ENCODE results near the gene TSBP1. TPM values are rescaled to one million over a fixed set of nuclear protein-coding genes. Genes with fewer than 3 reads are reported as not detected.

TSBP1 gene, protein sequence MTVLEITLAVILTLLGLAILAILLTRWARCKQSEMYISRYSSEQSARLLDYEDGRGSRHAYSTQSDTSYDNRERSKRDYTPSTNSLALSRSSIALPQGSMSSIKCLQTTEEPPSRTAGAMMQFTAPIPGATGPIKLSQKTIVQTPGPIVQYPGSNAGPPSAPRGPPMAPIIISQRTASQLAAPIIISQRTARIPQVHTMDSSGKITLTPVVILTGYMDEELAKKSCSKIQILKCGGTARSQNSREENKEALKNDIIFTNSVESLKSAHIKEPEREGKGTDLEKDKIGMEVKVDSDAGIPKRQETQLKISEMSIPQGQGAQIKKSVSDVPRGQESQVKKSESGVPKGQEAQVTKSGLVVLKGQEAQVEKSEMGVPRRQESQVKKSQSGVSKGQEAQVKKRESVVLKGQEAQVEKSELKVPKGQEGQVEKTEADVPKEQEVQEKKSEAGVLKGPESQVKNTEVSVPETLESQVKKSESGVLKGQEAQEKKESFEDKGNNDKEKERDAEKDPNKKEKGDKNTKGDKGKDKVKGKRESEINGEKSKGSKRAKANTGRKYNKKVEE
- not detected for total RNA-seq

GRCh38 chr6:32371803-32372202 lies at the start of gene TSBP1:
Gene TSBP1 (minus strand): TSS chr6:32371903. CDS start chr6:32371706, 197 bp downstream.
- H3K27me3 ChIP-seq = no peaks in the 10 kb centered on the region
- H3K27ac ChIP-seq = no peak within 1 kb of the TSS
- H3K4me3 ChIP-seq = no peak within 1 kb of the TSS
- no peaks in the 10 kb centered on the region for H3K36me3 ChIP-seq
- no peak for TF ChIP-seq EP300 (IDR thresholded peaks at IDR 0.05)
- no peak for TF ChIP-seq POLR2AphosphoS5 (IDR thresholded peaks at IDR 0.05)
- no peak for TF ChIP-seq POLR2A (IDR thresholded peaks at IDR 0.05)
- TF ChIP-seq, protein P1, sequence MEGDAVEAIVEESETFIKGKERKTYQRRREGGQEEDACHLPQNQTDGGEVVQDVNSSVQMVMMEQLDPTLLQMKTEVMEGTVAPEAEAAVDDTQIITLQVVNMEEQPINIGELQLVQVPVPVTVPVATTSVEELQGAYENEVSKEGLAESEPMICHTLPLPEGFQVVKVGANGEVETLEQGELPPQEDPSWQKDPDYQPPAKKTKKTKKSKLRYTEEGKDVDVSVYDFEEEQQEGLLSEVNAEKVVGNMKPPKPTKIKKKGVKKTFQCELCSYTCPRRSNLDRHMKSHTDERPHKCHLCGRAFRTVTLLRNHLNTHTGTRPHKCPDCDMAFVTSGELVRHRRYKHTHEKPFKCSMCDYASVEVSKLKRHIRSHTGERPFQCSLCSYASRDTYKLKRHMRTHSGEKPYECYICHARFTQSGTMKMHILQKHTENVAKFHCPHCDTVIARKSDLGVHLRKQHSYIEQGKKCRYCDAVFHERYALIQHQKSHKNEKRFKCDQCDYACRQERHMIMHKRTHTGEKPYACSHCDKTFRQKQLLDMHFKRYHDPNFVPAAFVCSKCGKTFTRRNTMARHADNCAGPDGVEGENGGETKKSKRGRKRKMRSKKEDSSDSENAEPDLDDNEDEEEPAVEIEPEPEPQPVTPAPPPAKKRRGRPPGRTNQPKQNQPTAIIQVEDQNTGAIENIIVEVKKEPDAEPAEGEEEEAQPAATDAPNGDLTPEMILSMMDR (IDR thresholded peaks at IDR 0.05) = no peak
- H3K9me3 ChIP-seq = no peaks in the 10 kb centered on the region
- H3K4me1 ChIP-seq = no peaks in the 10 kb centered on the region
- DNase-seq (no peak), ATAC-seq (ENCODE audit: low FRiP score in 2 of 2) (no peak)

- WGBS, 2 donors = 78 to 84% methylated on average over 3 of the region's 3 CpGs
These were observed 44.3 kb upstream of the TSBP1 start for GRCh38 chr6:32416036-32416435.

GRCh38 chr6:32415521-32416019 lies 43.9 kb upstream of the TSBP1 start:
- ATAC-seq (ENCODE audit: low FRiP score in 2 of 2) (peak; percentile 90 to 91), DNase-seq (peak in 1 of 2 donors; percentile 75)
- WGBS, 2 donors = 9 to 10% methylated on average over 13 of the region's 13 CpGs
- H3K36me3 ChIP-seq = no peaks in the 10 kb centered on the region
- H3K27me3 ChIP-seq = peaks cover 0 to 3% (median 0%) of the 10 kb centered on the region in 4 donors
- H3K4me3 ChIP-seq = peak overlapping the region in 1 of 4 donors; percentile 18
- H3K4me1 ChIP-seq = peaks cover 4 to 9% (median 7%) of the 10 kb centered on the region in 4 donors
- no peak overlapping the region for H3K27ac ChIP-seq
- no peaks in the 10 kb centered on the region for H3K9me3 ChIP-seq
- TF ChIP-seq, protein P1 (IDR thresholded peaks at IDR 0.05) = peak; percentile 88 to 100 (median 92)
- no peak for TF ChIP-seq EP300 (IDR thresholded peaks at IDR 0.05)

More at GRCh38 chr6:32416036-32416435, 44.3 kb upstream of the TSBP1 start:
- TF ChIP-seq POLR2A (IDR thresholded peaks at IDR 0.05) (no peak), POLR2AphosphoS5 (IDR thresholded peaks at IDR 0.05) (no peak), EP300 (IDR thresholded peaks at IDR 0.05) (no peak)
- TF ChIP-seq, protein P1 (IDR thresholded peaks at IDR 0.05) = no peak
- peaks cover 4 to 9% (median 7%) of the 10 kb centered on the region in 4 donors for H3K4me1 ChIP-seq
- no peak for ATAC-seq (ENCODE audit: low FRiP score in 2 of 2)
- no peaks in the 10 kb centered on the region for H3K36me3 ChIP-seq
- H3K4me3 ChIP-seq = no peak overlapping the region
- no peak for DNase-seq
- peaks cover 0 to 3% (median 0%) of the 10 kb centered on the region in 4 donors for H3K27me3 ChIP-seq
- H3K27ac ChIP-seq = no peak overlapping the region
- H3K9me3 ChIP-seq = no peaks in the 10 kb centered on the region

GRCh38 chr6:32413427-32414047 lies 41.8 kb upstream of the TSBP1 start:
- DNase-seq (peak in 1 of 2 donors; percentile 86), ATAC-seq (ENCODE audit: low FRiP score in 2 of 2) (peak; percentile 92 to 93)
- Histone ChIP-seq H3K27me3 (peaks cover 0 to 3% (median 0%) of the 10 kb centered on the region in 4 donors), H3K27ac (no peak overlapping the region), H3K9me3 (no peaks in the 10 kb centered on the region), H3K36me3 (no peaks in the 10 kb centered on the region), H3K4me1 (peaks cover 4 to 9% (median 7%) of the 10 kb centered on the region in 4 donors), H3K4me3 (no peak overlapping the region)
- TF ChIP-seq POLR2A (IDR thresholded peaks at IDR 0.05) (no peak), POLR2AphosphoS5 (IDR thresholded peaks at IDR 0.05) (no peak), EP300 (IDR thresholded peaks at IDR 0.05) (no peak)
- TF ChIP-seq, protein P1 (IDR thresholded peaks at IDR 0.05) = peak; percentile 83 to 92 (median 90)
- WGBS, 2 donors = 7 to 9% methylated on average over 11 of the region's 11 CpGs
